HFFc6 (cell line): ENCODE measurements around the gene PTPA. TPM values are rescaled to one million over a fixed set of nuclear protein-coding genes. Genes with fewer than 3 reads are reported as not detected.

Experiments
- DNase-seq: peaks from one replicate; pipeline ENCODE4 v3.0.0-alpha.2; 2018
- H3K27ac Mint-ChIP-seq: 2 replicates; pipeline ENCODE4 v1.8.0; 2020; ENCODE audit warnings: mild to moderate bottlenecking, mixed read lengths
- H3K27me3 Mint-ChIP-seq: 2 replicates; pipeline ENCODE4 v1.8.0; 2021; ENCODE audit warnings: mild to moderate bottlenecking, moderate library complexity, mixed read lengths; ENCODE audit not compliant: insufficient read depth
- H3K36me3 Mint-ChIP-seq: 2 replicates; pipeline ENCODE4 v1.8.0; 2021; ENCODE audit warnings: low read depth, mixed read lengths
- H3K4me1 Mint-ChIP-seq: 2 replicates; pipeline ENCODE4 v1.8.0; 2020; ENCODE audit warnings: low read depth, mixed read lengths
- H3K4me3 Mint-ChIP-seq: 2 replicates; pipeline ENCODE4 v1.8.0; 2020; ENCODE audit warnings: mild to moderate bottlenecking, moderate library complexity, mixed read lengths
- H3K9me3 Mint-ChIP-seq: 2 replicates; pipeline ENCODE4 v1.8.0; 2020; ENCODE audit warnings: mild to moderate bottlenecking, mixed read lengths
- total RNA-seq, 6 experiments: library from RNA; stranded (reverse); fragmentation: NEBNext Ultra II Directional; extraction: Animal tissue kit (Norgen Biotek cat#: 25700); gene quantifications; 2 replicates in 1 of 6; 3 replicates in 5 of 6; pipeline ENCODE4 v1.2.3, GENCODE V29; 2021
- TF ChIP-seq, protein P1 (sequence below): fragments of 200-600 bp; sonication (generic); IDR thresholded peaks from 2 replicates; pipeline ENCODE4 v1.5.0; 2021; ENCODE audit warnings: antibody characterized with exemption, mild to moderate bottlenecking

PTPA gene
- total RNA-seq, 6 experiments from 2014 or later = 153 to 170 (median 162) TPM

DNA sequence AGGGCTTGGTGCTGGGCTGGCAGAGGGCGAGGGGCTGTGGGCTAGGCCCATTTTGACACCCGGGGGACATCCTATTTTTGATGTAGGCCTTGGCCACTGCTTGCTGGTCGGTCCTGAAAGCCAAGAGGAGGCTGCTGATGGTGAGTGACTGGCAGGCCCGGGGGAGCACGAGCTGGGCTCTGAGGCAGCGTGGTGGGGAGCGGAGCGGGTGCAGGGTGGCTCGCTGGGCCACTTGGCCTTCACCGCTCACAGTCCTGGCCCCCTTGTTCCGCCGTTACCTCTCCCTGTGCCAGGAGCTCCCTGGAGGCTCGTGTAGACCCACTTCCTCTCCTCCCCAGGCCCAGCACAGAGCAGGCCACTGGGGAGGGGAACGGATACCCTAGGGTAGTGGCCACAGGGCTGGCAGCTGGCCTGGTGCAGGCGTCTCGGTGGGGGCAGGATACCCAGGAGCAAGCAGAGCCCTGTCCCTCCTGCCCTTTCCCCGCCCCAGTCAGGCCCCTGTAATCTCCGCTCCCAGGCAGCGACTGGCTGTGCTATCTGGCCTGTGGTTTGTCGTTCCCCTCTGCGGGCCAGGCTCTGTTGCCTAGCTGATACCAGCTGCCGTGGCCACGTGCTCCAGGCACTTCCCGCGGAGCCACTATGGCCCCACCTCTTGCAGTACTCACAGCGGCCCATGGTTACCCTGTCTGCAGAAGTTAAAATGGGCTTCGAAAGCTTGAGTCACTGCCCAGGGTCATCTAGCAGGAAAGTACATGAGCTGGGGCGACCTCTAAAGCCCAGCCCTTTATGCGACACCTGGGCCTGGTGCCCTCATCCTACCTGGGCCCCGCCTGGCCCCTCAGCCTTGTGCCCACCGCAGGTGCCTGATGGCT lies 42.0 kb upstream of the PTPA start:
- TF ChIP-seq, protein P1, sequence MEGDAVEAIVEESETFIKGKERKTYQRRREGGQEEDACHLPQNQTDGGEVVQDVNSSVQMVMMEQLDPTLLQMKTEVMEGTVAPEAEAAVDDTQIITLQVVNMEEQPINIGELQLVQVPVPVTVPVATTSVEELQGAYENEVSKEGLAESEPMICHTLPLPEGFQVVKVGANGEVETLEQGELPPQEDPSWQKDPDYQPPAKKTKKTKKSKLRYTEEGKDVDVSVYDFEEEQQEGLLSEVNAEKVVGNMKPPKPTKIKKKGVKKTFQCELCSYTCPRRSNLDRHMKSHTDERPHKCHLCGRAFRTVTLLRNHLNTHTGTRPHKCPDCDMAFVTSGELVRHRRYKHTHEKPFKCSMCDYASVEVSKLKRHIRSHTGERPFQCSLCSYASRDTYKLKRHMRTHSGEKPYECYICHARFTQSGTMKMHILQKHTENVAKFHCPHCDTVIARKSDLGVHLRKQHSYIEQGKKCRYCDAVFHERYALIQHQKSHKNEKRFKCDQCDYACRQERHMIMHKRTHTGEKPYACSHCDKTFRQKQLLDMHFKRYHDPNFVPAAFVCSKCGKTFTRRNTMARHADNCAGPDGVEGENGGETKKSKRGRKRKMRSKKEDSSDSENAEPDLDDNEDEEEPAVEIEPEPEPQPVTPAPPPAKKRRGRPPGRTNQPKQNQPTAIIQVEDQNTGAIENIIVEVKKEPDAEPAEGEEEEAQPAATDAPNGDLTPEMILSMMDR = no peak
- no peak overlapping the region for H3K4me3 Mint-ChIP-seq
- no peaks in the 10 kb centered on the region for H3K4me1 Mint-ChIP-seq
- no peaks in the 10 kb centered on the region for H3K9me3 Mint-ChIP-seq
- H3K27ac Mint-ChIP-seq = no peak overlapping the region
- DNase-seq = no peak
- H3K27me3 Mint-ChIP-seq = no peaks in the 10 kb centered on the region
- H3K36me3 Mint-ChIP-seq = peaks cover 8% of the 10 kb centered on the region

DNA sequence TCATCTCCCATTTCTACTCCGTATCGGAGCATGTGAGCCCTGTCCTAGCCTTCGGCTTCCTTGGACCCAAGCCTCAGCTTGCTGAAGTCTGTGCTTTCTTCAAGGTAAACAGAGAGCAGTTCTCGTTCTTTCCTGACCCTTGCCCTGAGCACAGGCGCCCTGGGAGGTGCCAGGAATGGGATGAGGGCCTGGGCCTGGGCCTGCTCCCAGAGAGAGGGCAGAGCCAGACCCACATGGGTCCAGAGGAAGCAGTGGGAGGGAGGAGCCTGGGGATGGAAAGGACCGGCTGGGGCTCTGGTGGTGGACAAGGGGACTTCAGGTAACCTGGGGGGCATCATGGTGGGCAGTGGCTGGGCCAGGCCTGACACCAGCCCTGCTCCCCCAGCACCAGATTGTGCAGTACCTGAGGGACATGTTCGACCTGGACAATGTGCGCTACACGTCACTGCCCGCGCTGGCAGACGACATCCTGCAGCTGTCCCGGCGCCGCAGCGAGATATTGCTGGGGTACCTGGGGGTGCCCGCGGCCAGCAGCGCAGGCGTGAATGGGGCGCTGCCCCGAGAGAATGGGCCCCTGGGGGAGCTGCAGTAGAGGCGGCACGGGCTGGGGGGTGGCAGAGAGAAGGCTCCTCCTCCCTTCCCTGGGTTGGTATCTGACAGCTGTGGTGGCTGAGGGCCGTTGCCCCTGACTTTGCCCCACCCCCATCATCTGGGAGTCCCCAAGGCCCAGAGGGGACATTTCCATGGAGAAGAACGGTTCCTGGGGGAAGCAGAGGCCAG lies 41.2 kb upstream of the PTPA start:
- no peaks in the 10 kb centered on the region for H3K4me1 Mint-ChIP-seq
- H3K9me3 Mint-ChIP-seq = no peaks in the 10 kb centered on the region
- DNase-seq = no peak
- H3K4me3 Mint-ChIP-seq = no peak overlapping the region
- peaks cover 8% of the 10 kb centered on the region for H3K36me3 Mint-ChIP-seq
- H3K27me3 Mint-ChIP-seq = no peaks in the 10 kb centered on the region
- no peak overlapping the region for H3K27ac Mint-ChIP-seq
- TF ChIP-seq, protein P1 = no peak

DNA sequence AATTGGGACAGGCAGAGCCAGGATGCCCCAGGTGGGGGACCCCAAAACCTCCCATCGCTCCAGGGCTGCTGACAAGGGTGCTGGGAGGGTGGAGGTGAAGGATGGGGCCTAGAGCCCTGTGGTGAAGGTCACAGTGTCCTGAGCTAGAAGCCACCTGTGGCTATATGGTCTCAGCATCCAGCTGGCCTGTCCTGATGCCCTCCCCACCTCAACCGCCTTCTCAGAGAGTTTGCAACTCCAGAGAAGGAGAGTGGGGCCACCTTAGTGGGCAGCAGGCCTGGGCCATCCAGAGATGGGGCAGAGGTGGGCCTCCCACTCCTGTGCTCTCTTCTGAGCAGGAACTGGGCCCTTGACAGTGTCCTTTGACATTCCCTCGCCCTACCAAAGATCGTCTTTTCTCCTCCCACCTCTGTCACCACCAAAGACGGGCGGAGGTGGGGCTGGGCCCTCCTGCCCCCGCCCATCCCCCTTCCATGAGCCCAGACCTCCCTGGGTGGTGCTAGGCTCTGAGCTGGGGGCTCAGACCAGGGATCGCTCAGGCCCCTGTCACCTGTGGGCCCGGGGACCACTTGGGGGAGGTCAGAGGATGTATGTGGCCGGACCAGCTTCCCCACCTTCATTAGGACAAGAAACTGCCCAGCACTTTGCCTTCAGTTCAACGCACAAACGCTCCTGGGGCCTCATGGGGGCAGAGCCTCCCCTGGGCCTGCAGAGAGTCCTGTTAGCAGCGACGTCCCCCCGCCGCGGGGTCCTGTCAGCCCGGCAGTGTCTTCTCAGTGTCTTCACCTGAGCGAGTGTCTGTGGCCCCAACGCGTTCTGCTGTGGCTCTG lies 40.3 kb upstream of the PTPA start:
- no peak overlapping the region for H3K27ac Mint-ChIP-seq
- no peaks in the 10 kb centered on the region for H3K9me3 Mint-ChIP-seq
- TF ChIP-seq, protein P1 = no peak
- H3K27me3 Mint-ChIP-seq = peaks cover 1% of the 10 kb centered on the region; the same call in 1 of the 2 replicates
- no peak overlapping the region for H3K4me3 Mint-ChIP-seq
- H3K36me3 Mint-ChIP-seq = peaks cover 1% of the 10 kb centered on the region; the same call in 1 of the 2 replicates
- H3K4me1 Mint-ChIP-seq = no peaks in the 10 kb centered on the region
- no peak for DNase-seq

DNA sequence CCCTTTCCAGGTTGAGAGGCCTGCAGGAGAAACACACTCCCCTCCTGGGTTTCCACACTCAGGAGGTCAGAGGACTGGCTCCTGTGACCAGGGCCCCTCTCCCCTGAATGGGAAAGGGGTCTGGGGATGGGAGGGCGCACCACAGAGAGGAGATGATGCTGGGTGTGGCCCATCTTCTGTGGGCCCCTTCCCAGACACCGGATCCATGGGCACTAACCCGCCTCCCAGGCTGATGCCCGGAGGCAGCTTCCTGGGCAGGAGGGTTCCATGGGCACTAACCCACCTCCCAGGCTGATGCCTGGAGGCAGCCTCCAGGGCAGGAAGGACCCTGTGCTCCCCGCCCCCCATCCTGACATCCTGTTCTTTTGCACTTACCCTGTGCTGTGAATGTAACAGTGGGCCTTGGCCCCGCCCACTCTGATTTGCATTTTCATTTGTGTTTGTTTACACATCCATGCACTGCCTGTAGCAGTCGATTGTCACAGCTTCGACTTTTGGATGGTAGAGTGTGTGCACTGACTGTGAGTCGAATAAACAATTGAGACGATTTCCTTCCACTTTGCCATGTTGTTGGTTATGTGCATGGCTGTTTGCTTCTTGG lies 39.6 kb upstream of the PTPA start:
- H3K36me3 Mint-ChIP-seq = no peaks in the 10 kb centered on the region
- no peak overlapping the region for H3K4me3 Mint-ChIP-seq
- peaks cover 1% of the 10 kb centered on the region; the same call in 1 of the 2 replicates for H3K27me3 Mint-ChIP-seq
- DNase-seq = no peak
- no peaks in the 10 kb centered on the region for H3K9me3 Mint-ChIP-seq
- no peaks in the 10 kb centered on the region for H3K4me1 Mint-ChIP-seq
- H3K27ac Mint-ChIP-seq = no peak overlapping the region
- TF ChIP-seq, protein P1 = no peak

DNA sequence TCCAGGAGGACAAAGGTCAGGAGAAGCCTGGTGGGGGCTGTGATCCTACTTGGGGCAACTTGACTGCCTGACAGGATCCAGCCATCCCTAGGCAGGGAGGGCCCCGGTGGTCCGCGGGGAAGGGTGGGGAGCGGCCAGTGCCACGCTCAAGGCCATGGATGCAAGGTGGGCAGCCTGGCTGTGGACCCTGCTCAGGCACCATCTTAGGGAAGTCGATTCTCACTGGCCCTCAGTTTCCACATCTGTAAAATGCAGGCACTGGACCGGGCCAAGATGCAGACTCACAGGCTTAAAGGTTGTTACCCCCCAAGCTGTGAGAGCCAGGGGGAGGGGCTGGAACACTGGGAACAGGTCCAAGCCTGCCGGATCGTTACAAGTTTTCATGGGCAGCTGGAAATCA lies 39.0 kb upstream of the PTPA start:
- Mint-ChIP-seq H3K4me3 (no peak overlapping the region), H3K27ac (no peak overlapping the region), H3K36me3 (no peaks in the 10 kb centered on the region), H3K27me3 (peaks cover 1% of the 10 kb centered on the region; the same call in 1 of the 2 replicates), H3K4me1 (no peaks in the 10 kb centered on the region), H3K9me3 (no peaks in the 10 kb centered on the region)
- TF ChIP-seq, protein P1 = no peak
- no peak for DNase-seq
